Lung (tissue), 12 donors: ENCODE measurements around the gene RGMA. TPM values are rescaled to one million over a fixed set of nuclear protein-coding genes. Genes with fewer than 3 reads are reported as not detected.

Source experiments
- ATAC-seq: fragments of 200-7000 bp; cut with Tn5 transposase; one replicate; pipeline ENCODE4 v1.9.1; 2020; ENCODE audit warnings: moderate number of reproducible peaks; ENCODE audit not compliant: insufficient read depth, low FRiP score
- DNase-seq, 3 donors: peaks; one replicate each; pipeline ENCODE4 v3.0.0-alpha.2; 2013 to 2017
- H3K27ac ChIP-seq, 2 donors: one replicate each; pipeline ENCODE4 v1.5.1; 2013; ENCODE audit warnings: mild to moderate bottlenecking in 2 of 2, moderate library complexity in 2 of 2, control low read depth in 1 of 2, inconsistent platforms in 1 of 2, low read depth in 1 of 2, low read length in 1 of 2
- H3K27me3 ChIP-seq, 3 donors: one replicate each; pipeline ENCODE4 v1.5.1; 2013; ENCODE audit warnings: low read length in 2 of 3; ENCODE audit not compliant: control insufficient read depth in 3 of 3, insufficient read depth in 3 of 3
- H3K36me3 ChIP-seq, 4 donors: one replicate each; pipeline ENCODE4 v1.5.1; 2013; ENCODE audit warnings: low read length in 4 of 4, mild to moderate bottlenecking in 1 of 4, moderate library complexity in 1 of 4; ENCODE audit not compliant: control insufficient read depth in 4 of 4, insufficient read depth in 4 of 4
- H3K4me1 ChIP-seq, 5 donors: one replicate each; pipeline ENCODE4 v1.5.1; 2013; ENCODE audit warnings: low read length in 5 of 5, mild to moderate bottlenecking in 2 of 5, moderate library complexity in 1 of 5; ENCODE audit not compliant: control insufficient read depth in 5 of 5, insufficient read depth in 5 of 5
- H3K4me3 ChIP-seq: one replicate; pipeline ENCODE4 v1.5.1; 2013; ENCODE audit warnings: mild to moderate bottlenecking, control low read depth, moderate library complexity
- H3K9ac ChIP-seq, 2 donors: one replicate each; pipeline ENCODE4 v1.5.1; 2013; ENCODE audit warnings: low read length in 2 of 2, control low read depth in 1 of 2; ENCODE audit not compliant: insufficient read depth in 1 of 2
- H3K9me3 ChIP-seq, 4 donors: one replicate each; pipeline ENCODE4 v1.5.1; 2013; ENCODE audit warnings: low read length in 3 of 4, mild to moderate bottlenecking in 1 of 4, moderate library complexity in 1 of 4; ENCODE audit not compliant: control insufficient read depth in 4 of 4, insufficient read depth in 3 of 4
- CTCF ChIP-seq: IDR thresholded peaks from 2 replicates; pipeline ENCODE4 v1.5.1; 2012; ENCODE audit warnings: mild to moderate bottlenecking; ENCODE audit errors: control extremely low read depth, extremely low read depth
- WGBS, 2 donors: extraction: QIAGEN DNeasy Blood & Tissue Kit; methylation state at CpG; one replicate each; pipeline ENCODE4 v1.1.7; 2013; 5-methylcytosine and 5-hydroxymethylcytosine counted together
- polyA plus RNA-seq, 2 donors: library from polyadenylated mRNA; stranded (reverse); fragments of 200-250 nt; gene quantifications; one replicate each; pipeline ENCODE4 v1.2.1, GENCODE V29; 2013
- total RNA-seq, 2 donors: library from RNA; depleted of rRNA in 1 of 2; stranded (reverse); fragments of >200 nt in 1 of 2; gene quantifications; one replicate each; pipeline ENCODE4 v1.2.1, GENCODE V29; 2014 to 2021
- donor health status: control.
- donor health status: control.
- donor health status: Bipolar disorder and iron deficiency.
- donor health status: healthy.
- donor health status: DM: yes; HTN: yes; CAD: no.

The RGMA gene
- total and polyA plus RNA-seq, 4 donors: 2.3 to 11.3 (median 5.0) TPM

- WGBS, 2 donors: 95% methylated on average over 27 of the region's 27 CpGs
- DNase-seq (no peak), ATAC-seq (no peak)
- H3K9me3 ChIP-seq: peaks cover 0 to 6% (median 0%) of the 10 kb centered on the region in 4 donors
- peaks cover 0 to 34% (median 3%) of the 10 kb centered on the region in 4 donors for H3K36me3 ChIP-seq
- H3K27ac ChIP-seq: no peak overlapping the region
- no peak for TF ChIP-seq CTCF
- no peaks in the 10 kb centered on the region for H3K27me3 ChIP-seq
- no peak overlapping the region for H3K4me3 ChIP-seq
- H3K4me1 ChIP-seq: peaks cover 0 to 5% (median 3%) of the 10 kb centered on the region in 5 donors
- no peak overlapping the region for H3K9ac ChIP-seq
Observed at GRCh38 chr15:93045191-93045785, 43.7 kb downstream of the RGMA start.

- Histone ChIP-seq H3K9me3 (peaks cover 0 to 6% (median 0%) of the 10 kb centered on the region in 4 donors), H3K27ac (no peak overlapping the region), H3K4me3 (no peak overlapping the region), H3K36me3 (peaks cover 0 to 31% (median 3%) of the 10 kb centered on the region in 4 donors), H3K9ac (no peak overlapping the region), H3K27me3 (no peaks in the 10 kb centered on the region), H3K4me1 (peaks cover 0 to 4% (median 0%) of the 10 kb centered on the region in 5 donors)
- no peak for TF ChIP-seq CTCF
- WGBS, 2 donors: 87 to 92% methylated on average over 46 of the region's 46 CpGs
- ATAC-seq: no peak
- no peak for DNase-seq
Observed at GRCh38 chr15:93044301-93045190, 44.5 kb downstream of the RGMA start.

- H3K9me3 ChIP-seq: peaks cover 0 to 6% (median 0%) of the 10 kb centered on the region in 4 donors
- no peak overlapping the region for H3K27ac ChIP-seq
- H3K4me3 ChIP-seq: no peak overlapping the region
- ATAC-seq (no peak), DNase-seq (no peak)
- H3K27me3 ChIP-seq: no peaks in the 10 kb centered on the region
- peaks cover 0 to 24% (median 3%) of the 10 kb centered on the region in 4 donors for H3K36me3 ChIP-seq
- H3K9ac ChIP-seq: no peak overlapping the region
- WGBS, 2 donors: 52 to 66% methylated on average over 12 of the region's 12 CpGs
- peaks cover 0 to 4% (median 0%) of the 10 kb centered on the region in 5 donors for H3K4me1 ChIP-seq
- TF ChIP-seq CTCF: no peak
Observed at GRCh38 chr15:93043621-93044300, 45.2 kb downstream of the RGMA start.
